ENCODE measurements around the gene FAM135A.
"Not testable (repeated sequence)": the region's sequence is repeated elsewhere in the genome, so short reads cannot be mapped to it uniquely, and the experiment has no call there.

FAM135A gene

DNA sequence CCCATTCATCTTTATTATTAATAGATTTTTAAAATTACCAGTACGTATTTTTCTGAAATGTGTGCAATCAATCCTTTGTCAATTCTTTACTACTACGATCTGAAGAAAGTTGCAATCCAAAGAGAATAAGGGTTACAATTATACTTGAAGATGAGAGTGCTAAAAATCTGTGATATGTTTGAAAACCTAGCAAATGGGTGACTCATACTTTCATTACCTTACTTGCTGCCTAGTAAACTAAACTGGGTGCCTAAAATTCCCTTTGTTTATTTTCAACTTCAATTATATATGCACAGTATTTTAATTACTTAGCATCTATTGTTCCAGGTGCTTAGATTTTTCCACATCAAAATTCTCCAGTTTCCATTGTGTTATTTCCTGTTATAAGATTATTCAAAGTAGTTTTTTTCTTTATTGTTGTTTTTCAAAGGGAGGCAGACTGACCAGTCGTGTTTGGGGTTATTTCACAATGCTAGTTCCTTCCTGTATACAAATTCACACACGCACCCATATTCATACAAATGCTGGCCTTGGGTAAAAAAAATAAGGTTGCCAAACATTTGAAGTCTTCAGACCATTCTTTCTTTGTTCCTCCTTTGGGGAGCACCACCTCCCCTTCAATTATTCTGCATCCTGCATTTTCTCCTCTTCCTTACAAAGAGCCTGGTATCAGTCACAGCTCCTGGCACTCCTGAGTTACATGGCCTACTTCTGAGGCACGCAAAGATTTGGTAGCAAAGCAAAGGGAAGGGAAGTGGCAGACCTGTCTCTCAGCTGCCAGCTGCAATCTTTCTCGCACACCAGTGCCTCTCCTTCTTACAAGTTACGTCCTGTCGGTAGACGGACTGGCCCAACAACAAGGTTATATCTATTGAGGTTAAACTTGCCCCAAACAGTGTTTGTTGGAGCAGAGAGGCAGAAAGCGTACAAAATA, 16.2 kb upstream of the FAM135A start:
- DNase-seq (ENCODE audit: low read depth in 3 of 3), result no peak

- no peak for DNase-seq (ENCODE audit: low read depth in 3 of 3)
Observed at GRCh38 chr6:70398783-70399728, 14.3 kb upstream of the FAM135A start.

- DNase-seq (ENCODE audit: low read depth in 3 of 3), result no peak
Observed at GRCh38 chr6:70404658-70405057, 8.7 kb upstream of the FAM135A start.

DNA sequence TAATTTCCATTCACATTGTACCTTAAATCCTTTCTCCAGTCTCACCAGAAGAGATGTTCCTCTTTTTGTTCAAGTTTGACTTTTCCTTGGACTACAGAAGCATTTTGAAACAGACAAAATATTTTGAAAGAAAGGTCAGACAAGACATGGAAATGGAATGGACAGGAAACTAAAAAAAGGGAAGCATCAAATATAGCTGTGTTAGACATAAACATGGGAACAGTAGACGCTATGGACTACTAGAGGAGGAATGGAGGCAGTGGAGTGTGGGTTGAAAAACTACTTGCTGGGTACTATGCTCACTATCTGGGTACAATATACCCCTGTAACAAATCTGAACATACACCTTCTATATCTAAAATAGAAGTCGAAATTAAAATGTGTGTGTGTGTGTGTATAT, 4.1 kb upstream of the FAM135A start:
- DNase-seq (ENCODE audit: low read depth in 3 of 3), result no peak

DNA sequence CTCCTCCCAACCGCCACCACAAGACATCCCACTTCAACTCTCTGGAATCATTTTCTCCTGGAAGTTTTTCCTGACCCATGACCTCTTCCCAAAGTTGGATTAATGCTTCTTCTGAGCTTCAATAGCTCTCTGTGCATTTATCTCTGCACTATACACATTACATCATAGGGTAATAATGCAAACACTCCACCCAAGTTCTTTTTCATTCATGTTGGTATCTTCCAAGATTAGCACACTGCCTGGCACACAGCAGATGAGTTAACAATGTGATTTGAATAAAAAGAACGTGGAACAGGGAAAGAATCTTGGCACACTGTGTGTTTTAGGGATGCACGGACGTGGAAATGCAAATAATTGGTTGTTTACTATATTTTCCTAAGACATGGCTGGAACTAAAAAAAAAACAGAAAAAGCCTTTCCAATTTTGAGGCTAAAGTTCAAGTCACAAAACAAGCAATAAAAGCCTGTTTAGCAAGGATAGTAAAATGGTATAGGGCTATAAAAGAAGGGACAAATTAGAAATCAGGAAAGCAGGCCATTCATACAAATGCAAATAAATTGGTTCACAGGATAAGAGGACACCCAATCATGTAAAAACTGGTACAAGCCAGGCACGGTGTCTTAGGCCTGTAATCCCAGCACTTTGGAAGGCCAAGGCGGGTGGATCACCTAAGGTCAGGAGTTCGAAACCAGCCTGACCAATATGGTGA, 1.6 kb upstream of the FAM135A start:
- no peak for DNase-seq (ENCODE audit: low read depth in 3 of 3)

GRCh38 chr6:70412252-70413113, 825 bp upstream of the FAM135A start:
- DNase-seq (ENCODE audit: low read depth in 3 of 3), result no peak

- DNase-seq (ENCODE audit: low read depth in 3 of 3), result no peak
Observed at GRCh38 chr6:70413992-70414494, 735 bp downstream of the FAM135A start.

DNA sequence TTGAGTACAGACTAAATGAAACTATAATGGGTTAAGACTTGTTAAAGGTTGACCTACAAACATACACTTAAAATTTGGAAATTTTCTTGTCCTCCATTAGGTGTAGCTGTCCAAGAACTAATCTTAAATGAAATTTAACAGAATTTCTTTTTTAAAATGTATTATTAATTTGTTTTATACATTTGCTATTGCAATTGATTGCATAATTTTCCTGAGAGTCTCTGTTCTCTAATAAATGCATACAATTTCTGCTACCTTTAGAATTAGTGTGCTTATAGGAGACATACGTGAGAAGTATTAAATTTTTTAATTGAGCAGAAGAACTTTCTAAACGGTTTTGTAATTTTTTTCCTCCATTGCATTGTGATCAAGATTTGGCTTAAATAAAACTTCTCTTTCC, 1.5 kb downstream of the FAM135A start:
- no peak for DNase-seq (ENCODE audit: low read depth in 3 of 3)

DNA sequence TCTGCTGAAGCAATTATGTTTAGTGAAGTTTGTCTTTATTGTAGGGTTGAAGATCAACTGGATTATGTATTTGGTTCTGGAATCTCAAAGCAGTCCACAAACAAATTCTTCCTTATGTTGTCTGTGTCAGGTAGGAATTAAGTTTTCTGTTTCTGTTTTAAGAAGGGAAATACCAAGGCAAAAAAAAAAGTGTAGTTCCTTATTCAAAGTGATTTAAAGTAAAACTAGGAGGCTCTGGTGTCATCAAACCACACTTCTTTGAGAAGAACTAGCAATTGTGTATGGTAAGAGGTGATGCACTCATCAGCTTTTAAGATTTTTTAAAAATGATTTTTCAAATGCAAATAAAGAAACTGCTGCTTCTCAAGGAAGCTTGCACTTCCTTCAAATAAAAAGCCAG, 1.9 kb downstream of the FAM135A start:
- DNase-seq (ENCODE audit: low read depth in 3 of 3), result no peak

GRCh38 chr6:70415660-70416059, 2.4 kb downstream of the FAM135A start:
- DNase-seq (ENCODE audit: low read depth in 3 of 3), result no peak

- no peak for DNase-seq (ENCODE audit: low read depth in 3 of 3)
Observed at GRCh38 chr6:70421509-70421908, 8.2 kb downstream of the FAM135A start.

DNA sequence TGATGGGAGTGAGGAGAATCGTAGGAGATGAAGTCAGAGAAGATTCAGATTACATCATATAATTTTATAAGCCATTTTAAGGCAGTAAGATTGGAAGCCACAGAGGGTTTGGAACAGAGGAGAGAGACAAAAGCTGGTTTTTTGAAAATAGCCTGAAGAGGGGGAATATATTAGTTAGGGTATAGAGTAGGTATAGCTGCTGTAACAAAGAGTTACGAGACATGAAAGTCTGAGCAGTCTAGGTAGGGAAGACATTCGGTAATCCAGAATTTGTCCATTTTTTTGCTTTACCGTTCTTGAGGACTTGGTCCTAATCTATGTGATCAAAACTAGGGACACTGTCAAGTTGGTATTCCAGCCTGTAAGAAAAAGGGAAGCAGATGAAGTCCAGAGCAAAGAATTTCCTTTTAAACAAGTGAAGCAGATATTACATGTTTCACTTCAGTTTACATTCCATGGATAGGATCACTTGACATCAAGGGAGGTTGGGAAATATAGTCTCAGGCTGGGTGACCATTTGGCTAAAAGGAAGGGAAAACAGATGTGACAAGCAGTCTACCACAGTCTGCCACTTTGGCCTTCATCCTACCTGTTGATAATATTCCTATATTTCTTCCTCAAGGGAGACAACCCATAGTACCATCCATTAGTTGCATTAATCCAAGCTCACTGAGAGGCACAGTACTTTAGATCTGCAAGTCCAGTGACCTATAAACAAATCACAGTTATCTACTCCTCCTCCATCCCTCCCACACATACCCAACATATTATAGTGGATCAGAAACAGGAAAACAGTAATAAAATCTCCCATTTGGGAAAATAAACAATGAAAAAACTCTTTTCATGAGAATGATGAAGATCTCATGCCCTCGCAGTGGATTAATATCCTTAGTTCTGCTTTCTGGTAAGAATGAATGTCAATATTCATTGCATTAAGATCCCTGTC, 10.2 kb downstream of the FAM135A start:
- DNase-seq (ENCODE audit: low read depth in 3 of 3), result no peak

- no peak for DNase-seq (ENCODE audit: low read depth in 3 of 3)
Observed at GRCh38 chr6:70424291-70424690, 11.0 kb downstream of the FAM135A start.

GRCh38 chr6:70436320-70436719, 23.0 kb downstream of the FAM135A start:
- no peak for DNase-seq (ENCODE audit: low read depth in 3 of 3)

DNA sequence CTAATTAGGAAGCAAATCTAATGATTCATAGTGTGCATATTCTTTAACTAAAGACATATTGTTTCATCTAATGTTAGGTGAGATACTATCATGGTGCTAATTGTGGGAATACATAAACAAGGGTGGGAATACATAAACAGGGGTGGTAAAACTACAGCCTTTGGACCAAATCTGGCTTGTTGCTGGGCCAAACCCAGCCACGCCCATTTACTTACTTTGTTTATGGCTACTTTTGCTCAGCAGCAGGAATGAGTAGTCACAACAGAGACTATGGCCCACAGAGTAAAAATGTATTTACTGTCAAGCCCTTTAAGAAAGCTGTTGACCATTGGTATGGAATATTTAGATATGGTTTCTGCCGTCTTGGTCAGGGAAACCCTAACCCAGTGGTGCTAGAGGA, 31.7 kb downstream of the FAM135A start:
- DNase-seq (ENCODE audit: low read depth in 3 of 3), result no peak

DNA sequence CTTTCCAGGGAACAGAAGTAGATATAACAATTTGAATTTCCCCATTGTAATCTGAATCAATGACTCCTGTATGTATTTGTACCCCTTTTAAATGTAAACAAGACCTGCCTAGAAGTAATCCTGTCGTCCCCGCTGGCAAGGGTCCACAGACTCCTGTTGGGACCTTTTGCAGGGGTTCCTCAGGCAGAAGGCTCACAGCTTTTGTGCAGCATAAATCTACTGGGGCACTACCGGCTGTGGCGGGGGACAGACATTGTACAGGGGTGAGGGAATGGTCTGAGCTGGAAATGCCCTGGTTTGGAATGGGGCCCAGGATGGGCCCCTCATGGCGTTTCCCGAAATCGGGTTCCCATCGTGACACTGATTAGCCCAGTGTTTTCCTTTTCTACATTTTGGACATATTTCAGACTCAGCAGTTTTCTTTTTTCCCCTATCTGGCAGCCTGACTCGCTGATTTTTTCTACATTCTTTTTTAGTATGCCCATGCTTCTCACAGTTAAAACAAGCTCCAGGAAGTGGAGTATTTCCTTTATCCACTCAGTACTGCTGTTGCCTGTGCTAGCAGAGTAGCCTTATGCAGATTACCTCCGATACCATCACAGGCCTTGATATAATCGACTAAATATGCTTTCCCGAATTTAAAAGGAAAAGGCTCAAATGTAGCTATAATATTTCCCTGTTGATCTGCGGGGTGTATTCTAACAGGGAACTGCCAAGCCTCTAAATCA, 34.2 kb downstream of the FAM135A start:
- not testable (repeated sequence) for DNase-seq (ENCODE audit: low read depth in 3 of 3)

DNA sequence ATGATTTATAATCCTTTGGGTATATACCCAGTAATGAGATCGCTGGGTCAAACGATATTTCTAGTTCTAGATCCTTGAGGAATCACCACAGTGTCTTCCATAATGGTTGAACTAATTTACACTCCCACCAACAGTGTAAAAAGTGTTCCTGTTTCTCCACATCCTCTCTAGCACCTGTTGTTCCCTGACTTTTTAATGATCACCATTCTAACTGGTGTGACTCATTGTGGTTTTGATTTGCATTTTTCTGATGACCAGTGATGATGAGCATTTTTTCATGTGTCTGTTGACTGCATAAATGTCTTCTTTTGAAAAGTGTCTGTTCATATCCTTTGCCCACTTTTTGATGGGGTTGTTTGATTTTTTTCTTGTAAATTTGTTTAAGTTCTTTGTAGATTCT, 40.6 kb downstream of the FAM135A start:
- not testable (repeated sequence) for DNase-seq (ENCODE audit: low read depth in 3 of 3)

DNA sequence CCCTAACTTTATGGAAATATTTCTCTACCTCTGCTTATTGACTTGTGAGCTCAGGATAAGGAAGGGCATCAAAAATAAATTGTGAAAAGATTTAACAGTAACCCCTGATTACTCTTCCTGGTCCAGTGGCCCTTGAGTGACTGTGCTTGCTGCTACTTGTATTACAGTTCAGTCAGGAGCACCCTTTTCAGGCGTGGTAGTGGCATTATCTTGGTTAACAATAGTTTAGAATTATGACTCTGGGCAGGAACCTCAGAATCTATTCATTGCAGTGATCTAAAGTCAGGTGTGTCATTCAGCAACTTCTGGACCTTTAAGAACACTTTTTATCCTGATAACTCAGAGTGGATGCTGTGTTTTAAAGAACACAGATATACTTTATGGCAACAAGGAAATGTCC, 43.4 kb downstream of the FAM135A start:
- no peak for DNase-seq (ENCODE audit: low read depth in 3 of 3)

DNA sequence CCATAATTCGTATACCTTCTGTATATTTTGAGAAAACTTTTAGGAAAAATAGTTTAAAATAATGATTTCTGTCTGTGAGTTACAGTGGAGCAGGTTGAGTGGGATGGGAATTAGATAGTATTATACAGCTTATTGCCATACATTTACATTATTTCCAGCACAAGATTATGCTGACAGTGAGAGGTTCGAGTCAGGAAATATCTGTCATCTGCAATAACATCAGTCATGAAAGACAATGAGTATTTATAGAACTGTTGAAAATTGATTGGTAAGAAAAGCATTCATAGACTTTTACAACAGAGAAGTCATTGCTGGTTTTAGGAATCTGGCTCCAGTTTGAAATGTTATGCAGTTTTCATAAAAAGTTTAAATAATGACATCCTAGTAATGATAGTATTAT, 45.9 kb downstream of the FAM135A start:
- DNase-seq (ENCODE audit: low read depth in 3 of 3), result no peak

Data from stimulated activated CD4-positive, alpha-beta T cell treated with anti-CD3 and anti-CD28 coated beads, TNF-alpha, amount 100 ng/mL, for 4 hours (primary cell).